Bone marrow (tissue), 2 donors: ENCODE data around the gene BSN.

ENCODE experiments used
- DNase-seq, 2 donors: peaks; one replicate each; lab custom pipeline; 2025; lab: John Stamatoyannopoulos, UW

The BSN gene

GRCh38 chr3:49553692-49554632 is at the start of gene BSN:
Gene BSN, plus strand, starts transcription at chr3:49554477. Its CDS starts 126 bp downstream, at chr3:49554603.
- peak; percentile 18 to 67 for DNase-seq

GRCh38 chr3:49506906-49507305 is 47.4 kb upstream of the BSN start:
- no peak for DNase-seq

GRCh38 chr3:49509028-49509561 is 45.2 kb upstream of the BSN start:
- no peak for DNase-seq

- no peak for DNase-seq
These were observed 42.6 kb upstream of the BSN start for GRCh38 chr3:49511639-49512038.

- no peak for DNase-seq
These were observed 41.4 kb upstream of the BSN start for GRCh38 chr3:49512781-49513355.

- DNase-seq = no peak
These were observed 40.7 kb upstream of the BSN start for GRCh38 chr3:49513494-49514124.

- DNase-seq = no peak
These were observed 36.3 kb upstream of the BSN start for GRCh38 chr3:49518016-49518415.

GRCh38 chr3:49518441-49518840 is 35.8 kb upstream of the BSN start:
- no peak for DNase-seq

GRCh38 chr3:49519296-49519695 is 35.0 kb upstream of the BSN start:
- DNase-seq = no peak

GRCh38 chr3:49519916-49520385 is 34.3 kb upstream of the BSN start:
- no peak for DNase-seq

GRCh38 chr3:49523756-49524747 is 30.2 kb upstream of the BSN start:
- DNase-seq = no peak

- no peak for DNase-seq
These were observed 24.7 kb upstream of the BSN start for GRCh38 chr3:49529567-49529966.

GRCh38 chr3:49530231-49530630 is 24.0 kb upstream of the BSN start:
- no peak for DNase-seq

- DNase-seq = no peak
These were observed 23.6 kb upstream of the BSN start for GRCh38 chr3:49530701-49531100.

- no peak for DNase-seq
These were observed 23.1 kb upstream of the BSN start for GRCh38 chr3:49531218-49531617.

- DNase-seq = no peak
These were observed 22.6 kb upstream of the BSN start for GRCh38 chr3:49531715-49532114.

GRCh38 chr3:49533031-49533430 is 21.2 kb upstream of the BSN start:
- no peak for DNase-seq

- no peak for DNase-seq
These were observed 20.3 kb upstream of the BSN start for GRCh38 chr3:49533786-49534519.

- no peak for DNase-seq
These were observed 19.5 kb upstream of the BSN start for GRCh38 chr3:49534581-49535441.
